HepG2 (cell line): ENCODE results near the gene SLC22A23.

ENCODE experiments used
- MXI1 ChIP-seq: IDR thresholded peaks from 3 replicates; pipeline ENCODE4 v1.6.1; 2012; ENCODE audit warnings: low read depth, low read length, inconsistent platforms, borderline replicate concordance
- ZNF263 ChIP-seq: sonication (generic); formaldehyde crosslinking; IDR thresholded peaks from 2 replicates; pipeline ENCODE4 v1.4.0; 2020; ENCODE audit warnings: missing genetic modification reagents
- ZSCAN31 ChIP-seq: sonication (generic); formaldehyde crosslinking; IDR thresholded peaks from 2 replicates; pipeline ENCODE4 v1.5.0; 2020; ENCODE audit warnings: low read depth, mild to moderate bottlenecking, missing genetic modification reagents

- no peak for TF ChIP-seq ZSCAN31 (CRISPR knock-in tag)
- no peak for TF ChIP-seq ZNF263
- no peak for TF ChIP-seq MXI1
Observed at GRCh38 chr6:3413592-3413991, 43.3 kb downstream of the SLC22A23 start.
